ENCODE data around the gene DHRS12.

- TF ChIP-seq, protein P1, sequence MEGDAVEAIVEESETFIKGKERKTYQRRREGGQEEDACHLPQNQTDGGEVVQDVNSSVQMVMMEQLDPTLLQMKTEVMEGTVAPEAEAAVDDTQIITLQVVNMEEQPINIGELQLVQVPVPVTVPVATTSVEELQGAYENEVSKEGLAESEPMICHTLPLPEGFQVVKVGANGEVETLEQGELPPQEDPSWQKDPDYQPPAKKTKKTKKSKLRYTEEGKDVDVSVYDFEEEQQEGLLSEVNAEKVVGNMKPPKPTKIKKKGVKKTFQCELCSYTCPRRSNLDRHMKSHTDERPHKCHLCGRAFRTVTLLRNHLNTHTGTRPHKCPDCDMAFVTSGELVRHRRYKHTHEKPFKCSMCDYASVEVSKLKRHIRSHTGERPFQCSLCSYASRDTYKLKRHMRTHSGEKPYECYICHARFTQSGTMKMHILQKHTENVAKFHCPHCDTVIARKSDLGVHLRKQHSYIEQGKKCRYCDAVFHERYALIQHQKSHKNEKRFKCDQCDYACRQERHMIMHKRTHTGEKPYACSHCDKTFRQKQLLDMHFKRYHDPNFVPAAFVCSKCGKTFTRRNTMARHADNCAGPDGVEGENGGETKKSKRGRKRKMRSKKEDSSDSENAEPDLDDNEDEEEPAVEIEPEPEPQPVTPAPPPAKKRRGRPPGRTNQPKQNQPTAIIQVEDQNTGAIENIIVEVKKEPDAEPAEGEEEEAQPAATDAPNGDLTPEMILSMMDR (IDR thresholded peaks at IDR 0.05) = no peak
- TF ChIP-seq POLR2A (IDR thresholded peaks at IDR 0.05) (no peak), POLR2AphosphoS5 (IDR thresholded peaks at IDR 0.05; ENCODE audit: insufficient read depth in 1 of 2, low read depth in 1 of 2) (no peak)
Observed at GRCh38 chr13:51772105-51772455, 31.9 kb downstream of the DHRS12 start.

Data from vagina (tissue), 2 donors.